Mammary epithelial cell (primary cell): ENCODE data around the gene CLEC2B.

Experiments
- EZH2 ChIP-seq: IDR thresholded peaks from 2 replicates; pipeline ENCODE4 v1.6.1; 2012; ENCODE audit warnings: low read length, inconsistent platforms, borderline replicate concordance
- TF ChIP-seq, protein P1 (sequence below), 2 donors: IDR thresholded peaks in 1 of 2; conservative IDR thresholded peaks in 1 of 2; 2 replicates each; pipeline ENCODE4 v1.5.1; 2011 to 2012; ENCODE audit warnings: inconsistent platforms in 2 of 2, low read length in 2 of 2, mild to moderate bottlenecking in 2 of 2, control low read depth in 1 of 2, low read depth in 1 of 2; ENCODE audit not compliant: insufficient read depth in 1 of 2; ENCODE audit errors: extremely low read depth in 1 of 2

DNA sequence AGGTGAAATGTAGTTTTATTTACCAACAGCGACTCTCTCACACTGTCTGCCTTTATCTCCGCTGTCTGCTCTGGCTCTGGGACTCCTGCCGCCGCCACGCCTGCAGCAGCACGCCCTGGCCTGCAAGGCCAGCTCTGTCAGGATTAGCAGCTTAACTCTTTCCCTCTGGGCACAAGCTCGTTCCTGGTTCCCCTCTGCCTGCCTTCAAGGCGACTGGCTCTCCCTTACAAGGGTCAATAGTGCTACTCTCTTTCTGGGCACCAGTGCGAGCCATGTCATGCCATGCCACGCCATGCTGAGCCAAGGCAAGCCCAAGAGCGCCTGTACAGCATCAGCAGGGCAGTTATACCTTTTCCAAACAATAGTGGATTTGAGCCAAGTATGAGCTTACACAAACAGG, 3.6 kb upstream of the CLEC2B start:
- TF ChIP-seq, protein P1, sequence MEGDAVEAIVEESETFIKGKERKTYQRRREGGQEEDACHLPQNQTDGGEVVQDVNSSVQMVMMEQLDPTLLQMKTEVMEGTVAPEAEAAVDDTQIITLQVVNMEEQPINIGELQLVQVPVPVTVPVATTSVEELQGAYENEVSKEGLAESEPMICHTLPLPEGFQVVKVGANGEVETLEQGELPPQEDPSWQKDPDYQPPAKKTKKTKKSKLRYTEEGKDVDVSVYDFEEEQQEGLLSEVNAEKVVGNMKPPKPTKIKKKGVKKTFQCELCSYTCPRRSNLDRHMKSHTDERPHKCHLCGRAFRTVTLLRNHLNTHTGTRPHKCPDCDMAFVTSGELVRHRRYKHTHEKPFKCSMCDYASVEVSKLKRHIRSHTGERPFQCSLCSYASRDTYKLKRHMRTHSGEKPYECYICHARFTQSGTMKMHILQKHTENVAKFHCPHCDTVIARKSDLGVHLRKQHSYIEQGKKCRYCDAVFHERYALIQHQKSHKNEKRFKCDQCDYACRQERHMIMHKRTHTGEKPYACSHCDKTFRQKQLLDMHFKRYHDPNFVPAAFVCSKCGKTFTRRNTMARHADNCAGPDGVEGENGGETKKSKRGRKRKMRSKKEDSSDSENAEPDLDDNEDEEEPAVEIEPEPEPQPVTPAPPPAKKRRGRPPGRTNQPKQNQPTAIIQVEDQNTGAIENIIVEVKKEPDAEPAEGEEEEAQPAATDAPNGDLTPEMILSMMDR (conservative IDR thresholded peaks at IDR 0.05 in 1 of 2, IDR thresholded peaks at IDR 0.05 in 1 of 2; ENCODE audit: extremely low read depth in 1 of 2, insufficient read depth in 1 of 2, low read depth in 1 of 2, low read length in 2 of 2) = no peak
- TF ChIP-seq EZH2 = no peak
